HG02870 (cell line): Measurements from ENCODE around the gene TTC28.
"Not testable (repeated sequence)": the region's sequence is repeated elsewhere in the genome, so short reads cannot be mapped to it uniquely, and the experiment has no call there.

Experiments
- ATAC-seq: cut with Tn5 transposase; IDR thresholded peaks from one replicate; pipeline ENCODE4 v1.9.1; 2021; ENCODE audit warnings: mild to moderate bottlenecking, moderate library complexity; ENCODE audit not compliant: unreplicated experiment

The TTC28 gene

GRCh38 chr22:28678170-28678569 is 1.5 kb downstream of the TTC28 start:
- ATAC-seq: not testable (repeated sequence)

- no peak for ATAC-seq
These were observed 5.5 kb downstream of the TTC28 start for GRCh38 chr22:28674121-28674563.

GRCh38 chr22:28670756-28671155 is 8.9 kb downstream of the TTC28 start:
- ATAC-seq: no peak

- no peak for ATAC-seq
These were observed 9.5 kb downstream of the TTC28 start for GRCh38 chr22:28670161-28670560.

- ATAC-seq: no peak
These were observed 10.3 kb downstream of the TTC28 start for GRCh38 chr22:28669387-28669786.

- ATAC-seq: not testable (repeated sequence)
These were observed 16.1 kb downstream of the TTC28 start for GRCh38 chr22:28663569-28663942.

GRCh38 chr22:28658448-28658847 is 21.2 kb downstream of the TTC28 start:
- ATAC-seq: no peak

GRCh38 chr22:28656181-28656580 is 23.5 kb downstream of the TTC28 start:
- ATAC-seq: no peak

- no peak for ATAC-seq
These were observed 29.2 kb downstream of the TTC28 start for GRCh38 chr22:28650463-28650862.

GRCh38 chr22:28648792-28649191 is 30.8 kb downstream of the TTC28 start:
- ATAC-seq: no peak

- ATAC-seq: no peak
These were observed 32.4 kb downstream of the TTC28 start for GRCh38 chr22:28647216-28647615.

GRCh38 chr22:28639321-28639720 is 40.3 kb downstream of the TTC28 start:
- no peak for ATAC-seq

GRCh38 chr22:28637225-28637624 is 42.4 kb downstream of the TTC28 start:
- no peak for ATAC-seq

- no peak for ATAC-seq
These were observed 49.5 kb downstream of the TTC28 start for GRCh38 chr22:28630177-28630574.

GRCh38 chr22:28629420-28630176 is 50.0 kb downstream of the TTC28 start:
- no peak for ATAC-seq

GRCh38 chr22:28628766-28629165 is 50.9 kb downstream of the TTC28 start:
- ATAC-seq: no peak

GRCh38 chr22:28627791-28628190 is 51.8 kb downstream of the TTC28 start:
- no peak for ATAC-seq

GRCh38 chr22:28620244-28620922 is 59.3 kb downstream of the TTC28 start:
- no peak for ATAC-seq

GRCh38 chr22:28619236-28619635 is 60.4 kb downstream of the TTC28 start:
- no peak for ATAC-seq

- not testable (repeated sequence) for ATAC-seq
These were observed 64.2 kb downstream of the TTC28 start for GRCh38 chr22:28615423-28615822.

- no peak for ATAC-seq
These were observed 69.7 kb downstream of the TTC28 start for GRCh38 chr22:28609921-28610320.

GRCh38 chr22:28608546-28608945 is 71.1 kb downstream of the TTC28 start:
- ATAC-seq: no peak
